GM19240 (cell line): ENCODE measurements around the gene NKAIN2.

ENCODE experiments used
- DNase-seq: peaks from one replicate; pipeline ENCODE4 v3.0.0; 2011; ENCODE audit warnings: low spot score; ENCODE audit not compliant: insufficient read length

The NKAIN2 gene

GRCh38 chr6:124798942-124799496, 995.4 kb downstream of the NKAIN2 start:
- DNase-seq, result no peak

- no peak for DNase-seq
Observed at GRCh38 chr6:124799638-124800037, 996.0 kb downstream of the NKAIN2 start.

GRCh38 chr6:124800222-124800621, 996.6 kb downstream of the NKAIN2 start:
- DNase-seq, result no peak

GRCh38 chr6:124812067-124812466, 1008.4 kb downstream of the NKAIN2 start:
- DNase-seq, result no peak

- no peak for DNase-seq
Observed at GRCh38 chr6:124819346-124819745, 1015.7 kb downstream of the NKAIN2 start.

GRCh38 chr6:124822204-124822613, 1018.5 kb downstream of the NKAIN2 start:
- DNase-seq, result no peak

- no peak for DNase-seq
Observed at GRCh38 chr6:124822721-124823120, 1019.1 kb downstream of the NKAIN2 start.

- DNase-seq, result no peak
Observed at GRCh38 chr6:124823240-124824111, 1019.8 kb downstream of the NKAIN2 start.

- no peak for DNase-seq
Observed at GRCh38 chr6:124825564-124825963, 1021.9 kb downstream of the NKAIN2 start.

GRCh38 chr6:124829822-124830221, 1026.2 kb downstream of the NKAIN2 start:
- no peak for DNase-seq

GRCh38 chr6:124830506-124830905, 1026.8 kb downstream of the NKAIN2 start:
- no peak for DNase-seq

GRCh38 chr6:124854338-124854922, 1050.8 kb downstream of the NKAIN2 start:
- no peak for DNase-seq

GRCh38 chr6:124857746-124858145, 1054.1 kb downstream of the NKAIN2 start:
- DNase-seq, result no peak

- no peak for DNase-seq
Observed at GRCh38 chr6:124858564-124858963, 1054.9 kb downstream of the NKAIN2 start.

GRCh38 chr6:124859366-124859765, 1055.7 kb downstream of the NKAIN2 start:
- no peak for DNase-seq

- DNase-seq, result no peak
Observed at GRCh38 chr6:124866040-124866439, 1062.4 kb downstream of the NKAIN2 start.

- DNase-seq, result no peak
Observed at GRCh38 chr6:124867121-124867520, 1063.5 kb downstream of the NKAIN2 start.

GRCh38 chr6:124868481-124868880, 1064.8 kb downstream of the NKAIN2 start:
- no peak for DNase-seq

GRCh38 chr6:124869416-124869815, 1065.8 kb downstream of the NKAIN2 start:
- DNase-seq, result no peak

GRCh38 chr6:124870611-124871459, 1067.2 kb downstream of the NKAIN2 start:
- DNase-seq, result no peak

GRCh38 chr6:124872361-124873065, 1068.8 kb downstream of the NKAIN2 start:
- no peak for DNase-seq
